Bone marrow (tissue), 2 donors: ENCODE measurements around the gene ZIM2.

ENCODE experiments used
- DNase-seq, 2 donors: peaks; one replicate each; lab custom pipeline; 2025; lab: John Stamatoyannopoulos, UW

ZIM2 gene

GRCh38 chr19:56808717-56809392, 31.7 kb downstream of the ZIM2 start:
- no peak for DNase-seq

- no peak for DNase-seq
Observed at GRCh38 chr19:56806639-56807038, 33.9 kb downstream of the ZIM2 start.

- no peak for DNase-seq
Observed at GRCh38 chr19:56778351-56778750, 62.2 kb downstream of the ZIM2 start.

GRCh38 chr19:56769650-56770049, 70.9 kb downstream of the ZIM2 start:
- DNase-seq = no peak

- DNase-seq = no peak
Observed at GRCh38 chr19:56765137-56765536, 75.4 kb downstream of the ZIM2 start.

GRCh38 chr19:56764196-56764695, 76.3 kb downstream of the ZIM2 start:
- no peak for DNase-seq

GRCh38 chr19:56760842-56761241, 79.7 kb downstream of the ZIM2 start:
- DNase-seq = no peak

- no peak for DNase-seq
Observed at GRCh38 chr19:56759531-56759930, 81.0 kb downstream of the ZIM2 start.

- DNase-seq = no peak
Observed at GRCh38 chr19:56751078-56751489, 89.4 kb downstream of the ZIM2 start.

- DNase-seq = no peak
Observed at GRCh38 chr19:56750658-56751057, 89.9 kb downstream of the ZIM2 start.

- no peak for DNase-seq
Observed at GRCh38 chr19:56748378-56748777, 92.1 kb downstream of the ZIM2 start.

- no peak for DNase-seq
Observed at GRCh38 chr19:56746367-56746766, 94.2 kb downstream of the ZIM2 start.

GRCh38 chr19:56740501-56740900, 100.0 kb downstream of the ZIM2 start:
- no peak for DNase-seq

GRCh38 chr19:56736571-56736970, 104.0 kb downstream of the ZIM2 start:
- DNase-seq = no peak

GRCh38 chr19:56732976-56733375, 107.5 kb downstream of the ZIM2 start:
- DNase-seq = no peak

GRCh38 chr19:56727677-56728076, 112.8 kb downstream of the ZIM2 start:
- no peak for DNase-seq

GRCh38 chr19:56725829-56726424, 114.6 kb downstream of the ZIM2 start:
- DNase-seq = no peak
